DND-41 (cell line): ENCODE data around the gene FAM241B.

Experiments used
- ATAC-seq: fragments of 200-7000 bp; cut with Tn5 transposase; 3 replicates; pipeline ENCODE4 v1.9.1; 2021; ENCODE audit warnings: low read depth; ENCODE audit not compliant: insufficient read depth
- DNase-seq: peaks from one replicate; pipeline ENCODE4 v3.0.0-alpha.2; 2020
- H2AFZ ChIP-seq: 2 replicates; pipeline ENCODE4 v1.6.0; 2012; ENCODE audit warnings: low read depth, low read length
- H3K27ac ChIP-seq: 2 replicates; pipeline ENCODE4 v1.5.1; 2012; ENCODE audit warnings: low read length, inconsistent platforms
- H3K27me3 ChIP-seq: fragments of 200-600 bp; sonication (generic); 2 replicates; pipeline ENCODE4 v1.6.0; 2012; ENCODE audit warnings: low read length, mild to moderate bottlenecking, inconsistent platforms; ENCODE audit not compliant: insufficient read depth, poor library complexity
- H3K36me3 ChIP-seq: 2 replicates; pipeline ENCODE4 v1.5.1; 2012; ENCODE audit warnings: low read length, inconsistent platforms; ENCODE audit not compliant: insufficient read depth
- H3K4me1 ChIP-seq: 2 replicates; pipeline ENCODE4 v1.5.1; 2012; ENCODE audit warnings: mild to moderate bottlenecking, low read length; ENCODE audit not compliant: insufficient read depth
- H3K4me2 ChIP-seq: 2 replicates; pipeline ENCODE4 v1.6.0; 2012; ENCODE audit warnings: mild to moderate bottlenecking, moderate library complexity, low read length, inconsistent platforms; ENCODE audit not compliant: insufficient read depth
- H3K4me3 ChIP-seq, 2 experiments: fragments of 200-600 bp in 1 of 2; shearing (Covaris generic) in 1 of 2; 2 replicates each; pipeline ENCODE4 v1.5.1; 2012 to 2016; ENCODE audit warnings: inconsistent platforms in 2 of 2, low read length in 2 of 2, mild to moderate bottlenecking in 2 of 2, low read depth in 1 of 2, moderate library complexity in 1 of 2
- H3K79me2 ChIP-seq: 2 replicates; pipeline ENCODE4 v1.6.0; 2012; ENCODE audit warnings: low read length, inconsistent platforms; ENCODE audit not compliant: insufficient read depth
- H3K9ac ChIP-seq: 2 replicates; pipeline ENCODE4 v1.6.0; 2012; ENCODE audit warnings: low read depth, mild to moderate bottlenecking, inconsistent platforms, low read length, moderate library complexity
- H3K9me3 ChIP-seq: 2 replicates; pipeline ENCODE4 v1.5.1; 2012; ENCODE audit warnings: low read length, moderate library complexity, mild to moderate bottlenecking, inconsistent platforms; ENCODE audit not compliant: insufficient read depth, severe bottlenecking
- H4K20me1 ChIP-seq: 2 replicates; pipeline ENCODE4 v1.6.0; 2012; ENCODE audit warnings: low read length; ENCODE audit not compliant: insufficient read depth
- EZH2 ChIP-seq: IDR thresholded peaks from 3 replicates; pipeline ENCODE4 v1.6.1; 2012; ENCODE audit warnings: borderline replicate concordance, low read depth, mild to moderate bottlenecking, moderate library complexity, low read length, inconsistent platforms; ENCODE audit not compliant: severe bottlenecking
- TF ChIP-seq, protein P1 (sequence below): IDR thresholded peaks from 2 replicates; pipeline ENCODE4 v1.5.1; 2012; ENCODE audit warnings: borderline replicate concordance, low read length, moderate library complexity, mild to moderate bottlenecking; ENCODE audit not compliant: poor library complexity, severe bottlenecking; ENCODE audit errors: extremely low read depth

FAM241B gene

DNA sequence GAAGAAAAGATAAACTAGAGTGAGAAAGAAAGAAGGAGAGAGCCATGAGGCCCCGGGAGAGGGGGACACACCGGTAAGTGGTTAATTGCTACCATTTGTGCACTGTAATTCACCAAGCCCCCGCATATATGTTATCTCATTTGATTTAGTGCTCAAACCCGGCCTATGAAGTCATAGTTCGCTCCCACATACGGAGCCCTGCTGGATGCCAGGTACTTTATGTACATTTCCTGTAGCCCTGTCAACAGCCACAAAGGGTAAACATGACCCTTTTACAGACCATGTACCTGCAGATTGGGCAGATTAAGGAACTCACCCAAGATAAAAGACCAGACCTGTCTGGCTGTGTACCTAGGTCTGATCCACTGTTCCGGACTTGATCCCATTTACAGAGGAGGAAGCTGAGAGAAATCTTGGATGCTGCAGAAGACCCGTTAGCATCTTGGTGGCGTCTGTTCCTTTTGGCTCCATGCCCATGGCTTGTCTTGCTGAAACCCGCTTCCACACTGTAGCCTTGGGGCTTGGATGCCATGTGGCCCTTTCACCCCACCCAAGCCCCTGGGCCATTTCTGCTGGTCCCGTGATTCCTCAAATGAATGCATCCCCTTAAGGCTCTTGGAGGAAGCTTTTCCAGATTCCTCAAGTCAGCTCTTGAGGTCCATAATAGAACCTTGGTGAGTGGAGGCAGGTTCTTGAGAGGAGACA is 32.3 kb downstream of the FAM241B start:
- Histone ChIP-seq H3K27me3 (peaks cover 8% of the 10 kb centered on the region), H4K20me1 (peaks cover 5% of the 10 kb centered on the region; the same call in 1 of the 2 replicates), H3K27ac (no peak overlapping the region), H3K79me2 (no peaks in the 10 kb centered on the region), H3K4me2 (no peak overlapping the region), H3K9ac (no peak overlapping the region), H3K4me3 (no peak overlapping the region), H3K4me1 (no peaks in the 10 kb centered on the region), H3K36me3 (no peaks in the 10 kb centered on the region), H3K9me3 (no peaks in the 10 kb centered on the region), H2AFZ (no peak overlapping the region)
- DNase-seq (no peak), ATAC-seq (no peak)
- TF ChIP-seq, protein P1, sequence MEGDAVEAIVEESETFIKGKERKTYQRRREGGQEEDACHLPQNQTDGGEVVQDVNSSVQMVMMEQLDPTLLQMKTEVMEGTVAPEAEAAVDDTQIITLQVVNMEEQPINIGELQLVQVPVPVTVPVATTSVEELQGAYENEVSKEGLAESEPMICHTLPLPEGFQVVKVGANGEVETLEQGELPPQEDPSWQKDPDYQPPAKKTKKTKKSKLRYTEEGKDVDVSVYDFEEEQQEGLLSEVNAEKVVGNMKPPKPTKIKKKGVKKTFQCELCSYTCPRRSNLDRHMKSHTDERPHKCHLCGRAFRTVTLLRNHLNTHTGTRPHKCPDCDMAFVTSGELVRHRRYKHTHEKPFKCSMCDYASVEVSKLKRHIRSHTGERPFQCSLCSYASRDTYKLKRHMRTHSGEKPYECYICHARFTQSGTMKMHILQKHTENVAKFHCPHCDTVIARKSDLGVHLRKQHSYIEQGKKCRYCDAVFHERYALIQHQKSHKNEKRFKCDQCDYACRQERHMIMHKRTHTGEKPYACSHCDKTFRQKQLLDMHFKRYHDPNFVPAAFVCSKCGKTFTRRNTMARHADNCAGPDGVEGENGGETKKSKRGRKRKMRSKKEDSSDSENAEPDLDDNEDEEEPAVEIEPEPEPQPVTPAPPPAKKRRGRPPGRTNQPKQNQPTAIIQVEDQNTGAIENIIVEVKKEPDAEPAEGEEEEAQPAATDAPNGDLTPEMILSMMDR: no peak
- no peak for TF ChIP-seq EZH2

DNA sequence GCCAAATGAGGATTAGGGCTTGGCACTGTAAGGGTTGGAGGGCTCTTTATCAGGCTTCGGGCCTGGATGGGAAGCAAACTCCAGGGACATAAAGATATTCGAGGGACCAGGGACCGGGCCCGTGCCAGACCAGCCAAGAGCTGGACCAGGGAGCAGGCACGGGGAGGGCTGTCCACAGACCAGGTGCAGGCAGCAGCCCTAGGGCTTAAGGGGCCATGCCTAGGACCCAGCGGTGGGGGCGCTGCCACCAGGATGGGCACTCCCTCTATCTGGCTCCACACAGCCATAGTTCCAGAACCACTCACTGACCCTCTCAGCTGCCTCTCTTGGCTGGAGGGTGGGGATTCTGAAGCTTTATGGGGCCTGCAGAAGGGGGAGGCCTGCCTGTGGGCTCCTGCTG is 32.9 kb downstream of the FAM241B start:
- no peak for ATAC-seq

DNA sequence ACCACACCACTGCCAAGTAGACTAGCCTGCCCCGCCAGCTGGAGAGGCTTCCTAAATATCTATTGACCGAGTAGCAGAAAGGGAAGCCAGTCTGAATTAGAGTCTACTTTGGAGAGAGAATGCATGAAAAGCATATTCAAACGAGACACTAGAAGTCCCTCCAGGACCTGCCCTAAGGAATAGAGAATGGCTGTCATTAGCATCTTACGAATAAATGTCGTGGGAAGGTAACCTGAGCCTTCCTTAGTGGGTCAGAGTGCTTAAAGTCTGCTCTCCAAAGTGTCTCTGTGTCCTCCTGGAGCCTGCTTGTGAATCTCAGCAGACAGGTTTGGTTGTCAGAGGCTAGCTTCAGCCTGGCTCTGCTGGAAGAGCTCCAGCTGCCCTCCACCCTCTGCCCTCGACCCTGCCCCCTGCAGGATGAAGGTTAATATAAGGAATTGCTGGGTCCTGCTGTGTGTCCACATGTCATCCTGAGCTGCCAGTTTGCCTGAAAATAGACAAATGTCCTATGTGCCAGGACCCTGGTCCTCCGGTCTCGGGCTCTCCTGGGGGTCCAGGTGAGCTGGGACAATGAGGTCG is 33.4 kb downstream of the FAM241B start:
- DNase-seq: no peak
- peaks cover 6% of the 10 kb centered on the region for H3K27me3 ChIP-seq
- H2AFZ ChIP-seq: no peak overlapping the region
- H3K9ac ChIP-seq: no peak overlapping the region
- ATAC-seq: no peak
- peaks cover 5% of the 10 kb centered on the region; the same call in 1 of the 2 replicates for H4K20me1 ChIP-seq
- no peak overlapping the region for H3K4me2 ChIP-seq
- no peak overlapping the region for H3K4me3 ChIP-seq
- TF ChIP-seq, protein P1: peak; percentile 19
- TF ChIP-seq EZH2: no peak
- H3K79me2 ChIP-seq: no peaks in the 10 kb centered on the region
- H3K27ac ChIP-seq: no peak overlapping the region
- no peaks in the 10 kb centered on the region for H3K4me1 ChIP-seq
- no peaks in the 10 kb centered on the region for H3K9me3 ChIP-seq
- H3K36me3 ChIP-seq: no peaks in the 10 kb centered on the region

More for the DNA sequence above, 32.9 kb downstream of the FAM241B start:
- Histone ChIP-seq H3K9ac (no peak overlapping the region), H3K4me2 (no peak overlapping the region), H3K4me3 (no peak overlapping the region), H4K20me1 (peaks cover 5% of the 10 kb centered on the region; the same call in 1 of the 2 replicates), H3K36me3 (no peaks in the 10 kb centered on the region), H3K27me3 (peaks cover 6% of the 10 kb centered on the region), H2AFZ (no peak overlapping the region), H3K4me1 (no peaks in the 10 kb centered on the region), H3K79me2 (no peaks in the 10 kb centered on the region), H3K27ac (no peak overlapping the region), H3K9me3 (no peaks in the 10 kb centered on the region)
- TF ChIP-seq EZH2: no peak
- TF ChIP-seq, protein P1: no peak
- DNase-seq: no peak
